Cortex of kidney (tissue), 1 donor: ENCODE results near the gene PLCH1.

ENCODE experiments used
- DNase-seq: peaks from one replicate; lab custom pipeline; 2025; lab: John Stamatoyannopoulos, UW

PLCH1 gene

GRCh38 chr3:155744626-155745324 is at the start of gene PLCH1:
Gene PLCH1 (minus strand): TSS chr3:155745071. CDS start chr3:155704224, 40,847 bp downstream.
- DNase-seq: peak; percentile 13

- DNase-seq: no peak
These were observed 47.7 kb upstream of the PLCH1 start for GRCh38 chr3:155792532-155792931.

GRCh38 chr3:155791190-155791589 is 46.3 kb upstream of the PLCH1 start:
- DNase-seq: no peak

- DNase-seq: no peak
These were observed 45.5 kb upstream of the PLCH1 start for GRCh38 chr3:155790272-155790925.

- no peak for DNase-seq
These were observed 40.9 kb upstream of the PLCH1 start for GRCh38 chr3:155785662-155786295.

GRCh38 chr3:155782390-155782953 is 37.6 kb upstream of the PLCH1 start:
- no peak for DNase-seq

- no peak for DNase-seq
These were observed 35.4 kb upstream of the PLCH1 start for GRCh38 chr3:155780291-155780690.

GRCh38 chr3:155778462-155778861 is 33.6 kb upstream of the PLCH1 start:
- DNase-seq: no peak

- no peak for DNase-seq
These were observed 27.9 kb upstream of the PLCH1 start for GRCh38 chr3:155772801-155773200.

- DNase-seq: no peak
These were observed 26.3 kb upstream of the PLCH1 start for GRCh38 chr3:155771126-155771525.

GRCh38 chr3:155766206-155766605 is 21.3 kb upstream of the PLCH1 start:
- DNase-seq: no peak

- no peak for DNase-seq
These were observed 19.1 kb upstream of the PLCH1 start for GRCh38 chr3:155763870-155764463.

GRCh38 chr3:155760653-155761052 is 15.8 kb upstream of the PLCH1 start:
- no peak for DNase-seq

GRCh38 chr3:155757577-155757976 is 12.7 kb upstream of the PLCH1 start:
- no peak for DNase-seq

- no peak for DNase-seq
These were observed 8.3 kb upstream of the PLCH1 start for GRCh38 chr3:155753038-155753639.

GRCh38 chr3:155748611-155749365 is 3.9 kb upstream of the PLCH1 start:
- no peak for DNase-seq

- DNase-seq: no peak
These were observed 3.0 kb upstream of the PLCH1 start for GRCh38 chr3:155747946-155748290.

- no peak for DNase-seq
These were observed 2.5 kb upstream of the PLCH1 start for GRCh38 chr3:155747286-155747945.

- no peak for DNase-seq
These were observed 1.8 kb upstream of the PLCH1 start for GRCh38 chr3:155746703-155747102.

- DNase-seq: no peak
These were observed 1.1 kb upstream of the PLCH1 start for GRCh38 chr3:155745795-155746550.
